HepG2 (cell line): ENCODE results near the gene PRMT2. TPM values are rescaled to one million over a fixed set of nuclear protein-coding genes. Genes with fewer than 3 reads are reported as not detected.

ENCODE experiments used
- ATAC-seq: fragments of 200-7000 bp; cut with Tn5 transposase; 3 replicates; pipeline ENCODE4 v1.9.1; 2020; ENCODE audit warnings: mild to moderate bottlenecking, moderate library complexity
- BruUV-seq: library from RNA; stranded (reverse); fragments of 400-500 nt; replicated peaks from 2 replicates; lab custom pipeline; 2021; lab: Mats Ljungman, UMichigan
- CTCF ChIA-PET: fragments of 300-600 bp; formaldehyde crosslinking; extraction: SDS; loops from one replicate; lab custom pipeline; 2021; ENCODE audit warnings: low total read pairs, inconsistent platforms, low intra/inter-chr PET ratio; lab: Yijun Ruan, JAX
- POLR2A ChIA-PET: fragments of 350-600 bp; sonication (Branson Sonifier 250); formaldehyde crosslinking; loops from one replicate; lab custom pipeline; 2020; ENCODE audit warnings: antibody characterized with exemption, inconsistent platforms; lab: Yijun Ruan, JAX
- DNase-seq: peaks from one replicate; pipeline ENCODE4 v3.0.0-alpha.2; 2015; ENCODE audit warnings: low spot score
- FAIRE-seq: peaks from 3 replicates; lab custom pipeline; 2011; peaks lifted over from hg19 to GRCh38; lab: Jason Lieb, UNC
- H2AFZ ChIP-seq: one replicate; pipeline ENCODE4 v1.6.1; 2011; ENCODE audit warnings: low read length, inconsistent platforms
- H3K27ac ChIP-seq: fragments of 300-600 bp; 3 replicates; pipeline ENCODE4 v1.8.0; 2011; ENCODE audit warnings: mixed run types, mild to moderate bottlenecking, mixed read lengths, low read length, inconsistent platforms; ENCODE audit not compliant: insufficient read depth; ENCODE audit errors: extremely low read length
- H3K27me3 ChIP-seq, 2 experiments: fragments of 200-600 bp in 1 of 2; 2 replicates in 1 of 2; 3 replicates in 1 of 2; pipeline versions ENCODE4 v1.6.0 to v1.8.0; 2011; ENCODE audit warnings: low read length in 2 of 2, mild to moderate bottlenecking in 2 of 2, moderate library complexity in 2 of 2, inconsistent platforms in 1 of 2; ENCODE audit not compliant: insufficient read depth in 2 of 2, control insufficient read depth in 1 of 2
- H3K36me3 ChIP-seq, 2 experiments: fragments of 200-600 bp in 1 of 2; replicated peaks in 1 of 2; 2 replicates in 1 of 2; 3 replicates in 1 of 2; pipeline versions ENCODE4 v1.5.1 to v1.8.0; 2011; ENCODE audit warnings: low read length in 2 of 2, inconsistent platforms in 1 of 2; ENCODE audit not compliant: insufficient read depth in 2 of 2, control insufficient read depth in 1 of 2
- H3K4me1 ChIP-seq: 2 replicates; pipeline ENCODE4 v1.5.1; 2012; ENCODE audit warnings: low read length, inconsistent platforms; ENCODE audit not compliant: insufficient read depth
- H3K4me2 ChIP-seq: 2 replicates; pipeline ENCODE4 v1.6.0; 2011; ENCODE audit warnings: low read depth, low read length, inconsistent platforms
- H3K4me3 ChIP-seq, 3 experiments: fragments of 200-600 bp in 1 of 3; sonication (generic), shearing (Covaris generic) in 1 of 3; replicated peaks in 1 of 3; 2 replicates each; pipeline ENCODE4 v1.5.1; 2011 to 2016; ENCODE audit warnings: low read length in 3 of 3, inconsistent platforms in 2 of 3, low read depth in 2 of 3, mild to moderate bottlenecking in 2 of 3, control low read depth in 1 of 3, mixed read lengths in 1 of 3; ENCODE audit not compliant: insufficient read depth in 1 of 3
- H3K79me2 ChIP-seq: one replicate; pipeline ENCODE4 v1.6.1; 2011; ENCODE audit warnings: low read length, inconsistent platforms; ENCODE audit not compliant: insufficient read depth
- H3K9ac ChIP-seq: 2 replicates; pipeline ENCODE4 v1.6.0; 2011; ENCODE audit warnings: mild to moderate bottlenecking, low read depth, low read length, inconsistent platforms; ENCODE audit not compliant: insufficient read depth
- H3K9me3 ChIP-seq: 2 replicates; pipeline ENCODE4 v1.5.1; 2012; ENCODE audit warnings: mild to moderate bottlenecking, low read length
- H4K20me1 ChIP-seq: 2 replicates; pipeline ENCODE4 v1.6.0; 2011; ENCODE audit warnings: inconsistent platforms, mild to moderate bottlenecking, low read length, moderate library complexity; ENCODE audit not compliant: insufficient read depth
- CEBPG ChIP-seq: IDR thresholded peaks from 2 replicates; pipeline ENCODE4 v1.6.1; 2016
- ELF1 ChIP-seq: sonication (generic); formaldehyde crosslinking; IDR thresholded peaks from 2 replicates; pipeline ENCODE4 v1.4.0; 2020; ENCODE audit warnings: missing genetic modification reagents
- JDP2 ChIP-seq: sonication (generic); formaldehyde crosslinking; IDR thresholded peaks from 2 replicates; pipeline ENCODE4 v1.8.1; 2022; ENCODE audit warnings: missing genetic modification reagents, borderline replicate concordance
- KLF9 ChIP-seq: IDR thresholded peaks from 2 replicates; pipeline ENCODE4 v1.6.1; 2016; ENCODE audit warnings: low read depth
- MXI1 ChIP-seq: IDR thresholded peaks from 3 replicates; pipeline ENCODE4 v1.6.1; 2012; ENCODE audit warnings: low read depth, low read length, inconsistent platforms, borderline replicate concordance
- NPAS2 ChIP-seq: sonication (generic); formaldehyde crosslinking; IDR thresholded peaks from 2 replicates; pipeline ENCODE4 v1.8.0; 2022; ENCODE audit warnings: mild to moderate bottlenecking, missing genetic modification reagents, borderline replicate concordance
- ZC3H4 ChIP-seq: sonication (generic); formaldehyde crosslinking; IDR thresholded peaks from 2 replicates; pipeline ENCODE4 v1.4.0; 2020; ENCODE audit warnings: missing genetic modification reagents, borderline replicate concordance
- ZFP82 ChIP-seq: sonication (generic); formaldehyde crosslinking; IDR thresholded peaks from 2 replicates; pipeline ENCODE4 v1.5.1; 2020; ENCODE audit warnings: mild to moderate bottlenecking, missing genetic modification reagents, borderline replicate concordance
- ZMYM3 ChIP-seq: sonication (generic); formaldehyde crosslinking; IDR thresholded peaks from 2 replicates; pipeline ENCODE4 v1.5.1; 2020; ENCODE audit warnings: mild to moderate bottlenecking, missing genetic modification reagents
- ZNF230 ChIP-seq: sonication (generic); formaldehyde crosslinking; IDR thresholded peaks from 2 replicates; pipeline ENCODE4 v1.4.0; 2020; ENCODE audit warnings: mild to moderate bottlenecking, missing genetic modification reagents
- ZNF343 ChIP-seq: sonication (generic); formaldehyde crosslinking; IDR thresholded peaks from 2 replicates; pipeline ENCODE4 v1.4.0; 2020; ENCODE audit warnings: mild to moderate bottlenecking, missing genetic modification reagents
- ZNF44 ChIP-seq: sonication (generic); formaldehyde crosslinking; IDR thresholded peaks from 2 replicates; pipeline ENCODE4 v1.5.1; 2020; ENCODE audit warnings: mild to moderate bottlenecking, missing genetic modification reagents
- ZNF510 ChIP-seq: sonication (generic); formaldehyde crosslinking; IDR thresholded peaks from 2 replicates; pipeline ENCODE4 v1.4.0; 2020; ENCODE audit warnings: low read depth, mild to moderate bottlenecking, missing genetic modification reagents
- WGBS: methylation state at CpG from one replicate; pipeline ENCODE4 v1.1.6; 2017; ENCODE audit warnings: low lambda C conversion rate; 5-methylcytosine and 5-hydroxymethylcytosine counted together
- in situ Hi-C: cut with HindIII; loops from 2 replicates; pipeline ENCODE4 v1.10.0; 2017; ENCODE audit warnings: low pct_unique_long_range_greater_than_20kb; ENCODE audit not compliant: extremely low pct_ligation_motif_present
- intact Hi-C: fragments of 100-400 bp; cut with micrococcal nuclease; formaldehyde crosslinking; loops from one replicate; pipeline ENCODE4 v1.10.0; 2022; ENCODE audit not compliant: unreplicated experiment
- polyA plus RNA-seq, 8 experiments: library from polyadenylated mRNA; depleted of rRNA in 3 of 8; stranded (reverse) in 7 of 8; unstranded in 1 of 8; fragments of >200 nt; fragmentation: Illumina TruSeq in 4 of 8; extraction: Trizol in 4 of 8; gene quantifications; 2 replicates each; pipeline versions ENCODE4 v1.2.1 to v1.2.3, GENCODE V29; 2011 to 2016; ENCODE audit warnings: low read depth in 4 of 8, missing spikeins in 1 of 8, mixed read lengths in 1 of 8; ENCODE audit not compliant: insufficient read depth in 1 of 8
- total RNA-seq, 5 experiments: library from RNA; depleted of rRNA; stranded (reverse); fragments of >200 nt; fragmentation: Illumina TruSeq; extraction: Trizol; gene quantifications; 2 replicates each; pipeline ENCODE4 v1.2.3, GENCODE V29; 2016; ENCODE audit warnings: low read depth in 1 of 5
- TF ChIP-seq, protein P1 (sequence below), 2 experiments: fragments of 450-650 bp in 1 of 2; sonication (generic) in 1 of 2; formaldehyde crosslinking; IDR thresholded peaks; 2 replicates each; pipeline versions ENCODE4 v1.5.0 to v1.8.0; 2020 to 2022; ENCODE audit warnings: mild to moderate bottlenecking in 1 of 2, missing genetic modification reagents in 1 of 2
- TF ChIP-seq, protein P2 (sequence below): IDR thresholded peaks from 2 replicates; pipeline ENCODE4 v1.4.0; 2020; ENCODE audit warnings: mild to moderate bottlenecking, missing genetic modification reagents

Gene PRMT2
- total and polyA plus RNA-seq, 2 of the 13 experiments (the other 11 are each of a cell fraction or from before 2014, with no cell fraction given), result 54.4 to 78.8 TPM

DNA sequence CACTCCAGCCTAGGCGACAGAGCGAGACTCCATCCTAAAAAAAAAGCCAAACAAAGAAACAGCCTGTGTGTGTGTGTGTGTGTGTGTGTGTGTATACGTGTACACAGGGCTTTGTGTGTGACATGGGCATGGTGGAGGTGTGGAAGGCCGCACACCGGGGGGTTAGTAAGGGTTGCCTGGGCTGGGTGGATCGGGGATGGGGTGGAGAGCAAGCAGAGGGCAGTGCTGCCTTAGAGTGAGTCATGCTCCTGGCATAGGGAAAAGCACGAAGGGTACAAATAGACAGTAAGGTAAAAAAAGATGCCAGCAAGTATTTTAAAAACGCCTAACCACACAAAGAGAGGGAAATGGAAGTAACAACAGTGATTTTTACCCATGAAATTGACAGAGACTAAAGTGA, 6.2 kb downstream of the PRMT2 start:
- ATAC-seq (no peak), DNase-seq (no peak), FAIRE-seq (no peak)
- peaks cover 26% of the 10 kb centered on the region for H3K79me2 ChIP-seq
- peaks cover 4% of the 10 kb centered on the region; the same call in 1 of the 2 replicates for H4K20me1 ChIP-seq
- H3K4me3 ChIP-seq, result no peak overlapping the region
- TF ChIP-seq ZMYM3 (CRISPR knock-in tag) (no peak), JDP2 (CRISPR knock-in tag) (no peak), NPAS2 (CRISPR knock-in tag) (no peak), ZNF44 (CRISPR knock-in tag) (no peak), KLF9 (CRISPR knock-in tag) (no peak), CEBPG (no peak), ZNF343 (no peak), ELF1 (CRISPR knock-in tag) (no peak)
- no peaks in the 10 kb centered on the region for H3K27me3 ChIP-seq
- H3K9me3 ChIP-seq, result no peaks in the 10 kb centered on the region
- CTCF ChIA-PET, result no interaction called here
- H2AFZ ChIP-seq, result no peak overlapping the region
- H3K9ac ChIP-seq, result no peak overlapping the region
- POLR2A ChIA-PET, result no interaction called here
- intact Hi-C loops, result no loop called here
- H3K27ac ChIP-seq, result no peak overlapping the region
- peaks cover 34% of the 10 kb centered on the region for H3K4me1 ChIP-seq
- no peak overlapping the region for H3K4me2 ChIP-seq
- H3K36me3 ChIP-seq, result peaks cover 7 to 42% of the 10 kb centered on the region in 2 experiments
- WGBS, result 99% methylated on average over 8 of the region's 8 CpGs
- no TSS peak for BruUV-seq
- in situ Hi-C loops, result no loop called here

DNA sequence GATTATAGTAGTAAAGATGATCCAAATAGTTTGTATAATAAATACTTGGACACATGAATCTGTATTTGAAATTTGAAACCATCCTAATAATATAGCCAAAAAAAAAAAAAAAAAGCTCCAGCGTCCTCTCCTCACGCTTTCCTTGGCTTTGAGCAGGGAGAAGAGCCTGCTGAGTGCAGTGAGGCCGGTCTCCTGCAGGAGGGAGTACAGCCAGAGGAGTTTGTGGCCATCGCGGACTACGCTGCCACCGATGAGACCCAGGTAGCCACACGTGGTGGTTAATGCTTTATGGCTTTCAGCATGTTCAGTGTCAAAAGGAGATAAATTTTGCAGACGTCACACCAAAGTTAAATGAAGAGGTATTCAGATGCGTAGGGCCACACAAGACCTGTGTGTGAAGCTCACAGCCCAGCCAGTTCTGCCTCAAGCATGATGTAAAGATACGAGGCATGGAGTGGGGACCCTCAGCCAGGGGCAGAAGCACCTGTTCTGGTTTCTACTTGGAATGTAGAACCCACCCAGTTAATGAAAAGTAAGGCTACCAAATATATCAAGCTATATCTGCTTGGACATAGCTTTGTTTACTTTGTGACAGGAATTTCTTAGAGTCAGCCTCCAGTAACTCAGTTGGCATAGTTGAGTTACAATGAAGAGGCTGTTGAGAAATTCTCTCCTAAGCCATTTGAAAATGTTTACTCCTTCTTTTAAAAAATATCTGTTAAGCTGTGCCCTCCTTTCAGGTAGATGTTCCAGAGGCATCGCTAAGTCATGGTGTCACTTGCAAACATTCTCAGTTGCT, 8.1 kb downstream of the PRMT2 start:
- POLR2A ChIA-PET, result interaction anchor here (1.1 kb wide), 1 partner anchor 8 kb away, joined by 3 read pairs; the partner anchor contains the start of gene PRMT2
- DNase-seq, result no peak
- ATAC-seq, result no peak
- Histone ChIP-seq H3K9ac (no peak overlapping the region), H4K20me1 (peaks cover 4% of the 10 kb centered on the region; the same call in 1 of the 2 replicates), H3K4me2 (no peak overlapping the region), H3K27me3 (no peaks in the 10 kb centered on the region), H3K79me2 (peaks cover 12% of the 10 kb centered on the region), H3K4me3 (no peak overlapping the region), H3K4me1 (peaks cover 15% of the 10 kb centered on the region), H2AFZ (no peak overlapping the region), H3K9me3 (no peaks in the 10 kb centered on the region), H3K36me3 (peaks cover 18 to 56% of the 10 kb centered on the region in 2 experiments), H3K27ac (no peak overlapping the region)
- in situ Hi-C loops, result no loop called here
- no peak for FAIRE-seq
- CTCF ChIA-PET, result no interaction called here
- intact Hi-C loops, result no loop called here
- WGBS, result 89% methylated on average over 11 of the region's 12 CpGs
- BruUV-seq, result no TSS peak
- TF ChIP-seq ZC3H4 (CRISPR knock-in tag) (no peak), ZNF230 (no peak), MXI1 (no peak), ZNF510 (CRISPR knock-in tag) (no peak), ZFP82 (CRISPR knock-in tag) (no peak)
- TF ChIP-seq, protein P1, sequence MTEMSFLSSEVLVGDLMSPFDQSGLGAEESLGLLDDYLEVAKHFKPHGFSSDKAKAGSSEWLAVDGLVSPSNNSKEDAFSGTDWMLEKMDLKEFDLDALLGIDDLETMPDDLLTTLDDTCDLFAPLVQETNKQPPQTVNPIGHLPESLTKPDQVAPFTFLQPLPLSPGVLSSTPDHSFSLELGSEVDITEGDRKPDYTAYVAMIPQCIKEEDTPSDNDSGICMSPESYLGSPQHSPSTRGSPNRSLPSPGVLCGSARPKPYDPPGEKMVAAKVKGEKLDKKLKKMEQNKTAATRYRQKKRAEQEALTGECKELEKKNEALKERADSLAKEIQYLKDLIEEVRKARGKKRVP (CRISPR knock-in tag; IDR thresholded peaks at IDR 0.05), result no peak
- TF ChIP-seq, protein P2, sequence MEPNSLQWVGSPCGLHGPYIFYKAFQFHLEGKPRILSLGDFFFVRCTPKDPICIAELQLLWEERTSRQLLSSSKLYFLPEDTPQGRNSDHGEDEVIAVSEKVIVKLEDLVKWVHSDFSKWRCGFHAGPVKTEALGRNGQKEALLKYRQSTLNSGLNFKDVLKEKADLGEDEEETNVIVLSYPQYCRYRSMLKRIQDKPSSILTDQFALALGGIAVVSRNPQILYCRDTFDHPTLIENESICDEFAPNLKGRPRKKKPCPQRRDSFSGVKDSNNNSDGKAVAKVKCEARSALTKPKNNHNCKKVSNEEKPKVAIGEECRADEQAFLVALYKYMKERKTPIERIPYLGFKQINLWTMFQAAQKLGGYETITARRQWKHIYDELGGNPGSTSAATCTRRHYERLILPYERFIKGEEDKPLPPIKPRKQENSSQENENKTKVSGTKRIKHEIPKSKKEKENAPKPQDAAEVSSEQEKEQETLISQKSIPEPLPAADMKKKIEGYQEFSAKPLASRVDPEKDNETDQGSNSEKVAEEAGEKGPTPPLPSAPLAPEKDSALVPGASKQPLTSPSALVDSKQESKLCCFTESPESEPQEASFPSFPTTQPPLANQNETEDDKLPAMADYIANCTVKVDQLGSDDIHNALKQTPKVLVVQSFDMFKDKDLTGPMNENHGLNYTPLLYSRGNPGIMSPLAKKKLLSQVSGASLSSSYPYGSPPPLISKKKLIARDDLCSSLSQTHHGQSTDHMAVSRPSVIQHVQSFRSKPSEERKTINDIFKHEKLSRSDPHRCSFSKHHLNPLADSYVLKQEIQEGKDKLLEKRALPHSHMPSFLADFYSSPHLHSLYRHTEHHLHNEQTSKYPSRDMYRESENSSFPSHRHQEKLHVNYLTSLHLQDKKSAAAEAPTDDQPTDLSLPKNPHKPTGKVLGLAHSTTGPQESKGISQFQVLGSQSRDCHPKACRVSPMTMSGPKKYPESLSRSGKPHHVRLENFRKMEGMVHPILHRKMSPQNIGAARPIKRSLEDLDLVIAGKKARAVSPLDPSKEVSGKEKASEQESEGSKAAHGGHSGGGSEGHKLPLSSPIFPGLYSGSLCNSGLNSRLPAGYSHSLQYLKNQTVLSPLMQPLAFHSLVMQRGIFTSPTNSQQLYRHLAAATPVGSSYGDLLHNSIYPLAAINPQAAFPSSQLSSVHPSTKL, result no peak
